HepG2 (cell line): ENCODE results near the gene PXK. TPM values are rescaled to one million over a fixed set of nuclear protein-coding genes. Genes with fewer than 3 reads are reported as not detected.

Experiments
- ATAC-seq: fragments of 200-7000 bp; cut with Tn5 transposase; 3 replicates; pipeline ENCODE4 v1.9.1; 2020; ENCODE audit warnings: mild to moderate bottlenecking, moderate library complexity
- BruUV-seq: library from RNA; stranded (reverse); fragments of 400-500 nt; replicated peaks from 2 replicates; lab custom pipeline; 2021; lab: Mats Ljungman, UMichigan
- CTCF ChIA-PET: fragments of 300-600 bp; formaldehyde crosslinking; extraction: SDS; loops from one replicate; lab custom pipeline; 2021; ENCODE audit warnings: low total read pairs, inconsistent platforms, low intra/inter-chr PET ratio; lab: Yijun Ruan, JAX
- POLR2A ChIA-PET: fragments of 350-600 bp; sonication (Branson Sonifier 250); formaldehyde crosslinking; loops from one replicate; lab custom pipeline; 2020; ENCODE audit warnings: antibody characterized with exemption, inconsistent platforms; lab: Yijun Ruan, JAX
- DNase-seq: peaks from one replicate; pipeline ENCODE4 v3.0.0-alpha.2; 2015; ENCODE audit warnings: low spot score
- FAIRE-seq: peaks from 3 replicates; lab custom pipeline; 2011; peaks lifted over from hg19 to GRCh38; lab: Jason Lieb, UNC
- H2AFZ ChIP-seq: one replicate; pipeline ENCODE4 v1.6.1; 2011; ENCODE audit warnings: low read length, inconsistent platforms
- H3K27ac ChIP-seq: fragments of 300-600 bp; 3 replicates; pipeline ENCODE4 v1.8.0; 2011; ENCODE audit warnings: mixed run types, mild to moderate bottlenecking, mixed read lengths, low read length, inconsistent platforms; ENCODE audit not compliant: insufficient read depth; ENCODE audit errors: extremely low read length
- H3K27me3 ChIP-seq, 2 experiments: fragments of 200-600 bp in 1 of 2; 2 replicates in 1 of 2; 3 replicates in 1 of 2; pipeline versions ENCODE4 v1.6.0 to v1.8.0; 2011; ENCODE audit warnings: low read length in 2 of 2, mild to moderate bottlenecking in 2 of 2, moderate library complexity in 2 of 2, inconsistent platforms in 1 of 2; ENCODE audit not compliant: insufficient read depth in 2 of 2, control insufficient read depth in 1 of 2
- H3K36me3 ChIP-seq, 2 experiments: fragments of 200-600 bp in 1 of 2; replicated peaks in 1 of 2; 2 replicates in 1 of 2; 3 replicates in 1 of 2; pipeline versions ENCODE4 v1.5.1 to v1.8.0; 2011; ENCODE audit warnings: low read length in 2 of 2, inconsistent platforms in 1 of 2; ENCODE audit not compliant: insufficient read depth in 2 of 2, control insufficient read depth in 1 of 2
- H3K4me1 ChIP-seq: 2 replicates; pipeline ENCODE4 v1.5.1; 2012; ENCODE audit warnings: low read length, inconsistent platforms; ENCODE audit not compliant: insufficient read depth
- H3K4me2 ChIP-seq: 2 replicates; pipeline ENCODE4 v1.6.0; 2011; ENCODE audit warnings: low read depth, low read length, inconsistent platforms
- H3K4me3 ChIP-seq, 3 experiments: fragments of 200-600 bp in 1 of 3; sonication (generic), shearing (Covaris generic) in 1 of 3; replicated peaks in 1 of 3; 2 replicates each; pipeline ENCODE4 v1.5.1; 2011 to 2016; ENCODE audit warnings: low read length in 3 of 3, inconsistent platforms in 2 of 3, low read depth in 2 of 3, mild to moderate bottlenecking in 2 of 3, control low read depth in 1 of 3, mixed read lengths in 1 of 3; ENCODE audit not compliant: insufficient read depth in 1 of 3
- H3K79me2 ChIP-seq: one replicate; pipeline ENCODE4 v1.6.1; 2011; ENCODE audit warnings: low read length, inconsistent platforms; ENCODE audit not compliant: insufficient read depth
- H3K9ac ChIP-seq: 2 replicates; pipeline ENCODE4 v1.6.0; 2011; ENCODE audit warnings: mild to moderate bottlenecking, low read depth, low read length, inconsistent platforms; ENCODE audit not compliant: insufficient read depth
- H3K9me3 ChIP-seq: 2 replicates; pipeline ENCODE4 v1.5.1; 2012; ENCODE audit warnings: mild to moderate bottlenecking, low read length
- H4K20me1 ChIP-seq: 2 replicates; pipeline ENCODE4 v1.6.0; 2011; ENCODE audit warnings: inconsistent platforms, mild to moderate bottlenecking, low read length, moderate library complexity; ENCODE audit not compliant: insufficient read depth
- FOXO1 ChIP-seq: sonication (generic); formaldehyde crosslinking; IDR thresholded peaks from 2 replicates; pipeline ENCODE4 v1.4.0; 2020; ENCODE audit warnings: missing genetic modification reagents
- FOXP4 ChIP-seq: sonication (generic); formaldehyde crosslinking; IDR thresholded peaks from 2 replicates; pipeline ENCODE4 v1.4.0; 2020; ENCODE audit warnings: missing genetic modification reagents
- RAD51 ChIP-seq: fragments of 450-650 bp; IDR thresholded peaks from 2 replicates; pipeline ENCODE4 v1.6.1; 2016; ENCODE audit warnings: borderline replicate concordance
- RARA ChIP-seq: IDR thresholded peaks from 2 replicates; pipeline ENCODE4 v1.6.1; 2016; ENCODE audit warnings: missing genetic modification reagents, missing compliant biosample characterization
- SOX5 ChIP-seq: IDR thresholded peaks from 2 replicates; pipeline ENCODE4 v1.6.1; 2016; ENCODE audit warnings: borderline replicate concordance
- TOE1 ChIP-seq: sonication (generic); formaldehyde crosslinking; IDR thresholded peaks from 2 replicates; pipeline ENCODE4 v1.4.0; 2020; ENCODE audit warnings: mild to moderate bottlenecking, missing genetic modification reagents
- ZNF687 ChIP-seq: sonication (generic); formaldehyde crosslinking; IDR thresholded peaks from 2 replicates; pipeline ENCODE4 v1.5.1; 2020; ENCODE audit warnings: mild to moderate bottlenecking, missing genetic modification reagents, moderate library complexity
- ZNF777 ChIP-seq: sonication (generic); formaldehyde crosslinking; IDR thresholded peaks from 2 replicates; pipeline ENCODE4 v1.4.0; 2020; ENCODE audit warnings: missing genetic modification reagents
- ZSCAN12 ChIP-seq: sonication (generic); formaldehyde crosslinking; IDR thresholded peaks from 2 replicates; pipeline ENCODE4 v1.9.0; 2021; ENCODE audit warnings: mild to moderate bottlenecking, missing genetic modification reagents
- WGBS: methylation state at CpG from one replicate; pipeline ENCODE4 v1.1.6; 2017; ENCODE audit warnings: low lambda C conversion rate; 5-methylcytosine and 5-hydroxymethylcytosine counted together
- in situ Hi-C: cut with HindIII; loops from 2 replicates; pipeline ENCODE4 v1.10.0; 2017; ENCODE audit warnings: low pct_unique_long_range_greater_than_20kb; ENCODE audit not compliant: extremely low pct_ligation_motif_present
- intact Hi-C: fragments of 100-400 bp; cut with micrococcal nuclease; formaldehyde crosslinking; loops from one replicate; pipeline ENCODE4 v1.10.0; 2022; ENCODE audit not compliant: unreplicated experiment
- polyA plus RNA-seq, 8 experiments: library from polyadenylated mRNA; depleted of rRNA in 3 of 8; stranded (reverse) in 7 of 8; unstranded in 1 of 8; fragments of >200 nt; fragmentation: Illumina TruSeq in 4 of 8; extraction: Trizol in 4 of 8; gene quantifications; 2 replicates each; pipeline versions ENCODE4 v1.2.1 to v1.2.3, GENCODE V29; 2011 to 2016; ENCODE audit warnings: low read depth in 4 of 8, missing spikeins in 1 of 8, mixed read lengths in 1 of 8; ENCODE audit not compliant: insufficient read depth in 1 of 8
- total RNA-seq, 5 experiments: library from RNA; depleted of rRNA; stranded (reverse); fragments of >200 nt; fragmentation: Illumina TruSeq; extraction: Trizol; gene quantifications; 2 replicates each; pipeline ENCODE4 v1.2.3, GENCODE V29; 2016; ENCODE audit warnings: low read depth in 1 of 5
- TF ChIP-seq, protein P1 (sequence below): IDR thresholded peaks from 2 replicates; pipeline ENCODE4 v1.4.0; 2020; ENCODE audit warnings: mild to moderate bottlenecking, missing genetic modification reagents

The PXK gene
- total and polyA plus RNA-seq, 2 of the 13 experiments (the other 11 are each of a cell fraction or from before 2014, with no cell fraction given) = 6.4 to 18.6 TPM

- no peaks in the 10 kb centered on the region for H3K36me3 ChIP-seq
- H3K9me3 ChIP-seq = no peaks in the 10 kb centered on the region
- ChIA-PET CTCF (interaction anchor here (1.1 kb wide), 1 partner anchor 81 kb away, joined by 3 read pairs; no protein-coding TSS in a partner anchor), POLR2A (interaction anchor here (1.0 to 2.1 kb wide), 3 partner anchors 9 to 27 kb away, joined by 4 to 15 read pairs (median 10); partner anchors contain the start of genes HTD2 and RPP14)
- BruUV-seq = no TSS peak
- intact Hi-C loops = loop anchor here (10.0 kb wide), 1 partner anchor 201 kb away; the partner anchor contains the start of gene ACOX2
- peaks cover 9% of the 10 kb centered on the region for H3K79me2 ChIP-seq
- H3K27me3 ChIP-seq = no peaks in the 10 kb centered on the region; a peak in 1 of 5 replicates
- H3K4me2 ChIP-seq = peak overlapping the region; percentile 76
- H3K27ac ChIP-seq = peak overlapping the region; percentile 49
- peak overlapping the region; percentile 82 to 96 (median 91) for H3K4me3 ChIP-seq
- DNase-seq (peak; percentile 70), FAIRE-seq (peak; percentile 26), ATAC-seq (peak; percentile 33; the same call in 2 of the 3 replicates)
- H3K9ac ChIP-seq = peak overlapping the region; percentile 75; the same call in 1 of the 2 replicates
- 12% methylated on average over 4 of the region's 4 CpGs for WGBS
- in situ Hi-C loops = no loop called here
- no peaks in the 10 kb centered on the region for H4K20me1 ChIP-seq
- H2AFZ ChIP-seq = no peak overlapping the region
- peaks cover 40% of the 10 kb centered on the region for H3K4me1 ChIP-seq
- TF ChIP-seq ZSCAN12 (no peak), RAD51 (no peak), ZNF777 (CRISPR knock-in tag) (no peak), ZNF687 (no peak), RARA (CRISPR knock-in tag) (peak; percentile 53; the same call in 1 of the 2 replicates), FOXP4 (CRISPR knock-in tag) (peak; percentile 32; the same call in 1 of the 2 replicates), FOXO1 (CRISPR knock-in tag) (0 out of 2 replicates have a peak, but pooled peaks have one; percentile 17), SOX5 (CRISPR knock-in tag) (peak; percentile 67; the same call in 1 of the 2 replicates), TOE1 (CRISPR knock-in tag) (no peak)
- TF ChIP-seq, protein P1, sequence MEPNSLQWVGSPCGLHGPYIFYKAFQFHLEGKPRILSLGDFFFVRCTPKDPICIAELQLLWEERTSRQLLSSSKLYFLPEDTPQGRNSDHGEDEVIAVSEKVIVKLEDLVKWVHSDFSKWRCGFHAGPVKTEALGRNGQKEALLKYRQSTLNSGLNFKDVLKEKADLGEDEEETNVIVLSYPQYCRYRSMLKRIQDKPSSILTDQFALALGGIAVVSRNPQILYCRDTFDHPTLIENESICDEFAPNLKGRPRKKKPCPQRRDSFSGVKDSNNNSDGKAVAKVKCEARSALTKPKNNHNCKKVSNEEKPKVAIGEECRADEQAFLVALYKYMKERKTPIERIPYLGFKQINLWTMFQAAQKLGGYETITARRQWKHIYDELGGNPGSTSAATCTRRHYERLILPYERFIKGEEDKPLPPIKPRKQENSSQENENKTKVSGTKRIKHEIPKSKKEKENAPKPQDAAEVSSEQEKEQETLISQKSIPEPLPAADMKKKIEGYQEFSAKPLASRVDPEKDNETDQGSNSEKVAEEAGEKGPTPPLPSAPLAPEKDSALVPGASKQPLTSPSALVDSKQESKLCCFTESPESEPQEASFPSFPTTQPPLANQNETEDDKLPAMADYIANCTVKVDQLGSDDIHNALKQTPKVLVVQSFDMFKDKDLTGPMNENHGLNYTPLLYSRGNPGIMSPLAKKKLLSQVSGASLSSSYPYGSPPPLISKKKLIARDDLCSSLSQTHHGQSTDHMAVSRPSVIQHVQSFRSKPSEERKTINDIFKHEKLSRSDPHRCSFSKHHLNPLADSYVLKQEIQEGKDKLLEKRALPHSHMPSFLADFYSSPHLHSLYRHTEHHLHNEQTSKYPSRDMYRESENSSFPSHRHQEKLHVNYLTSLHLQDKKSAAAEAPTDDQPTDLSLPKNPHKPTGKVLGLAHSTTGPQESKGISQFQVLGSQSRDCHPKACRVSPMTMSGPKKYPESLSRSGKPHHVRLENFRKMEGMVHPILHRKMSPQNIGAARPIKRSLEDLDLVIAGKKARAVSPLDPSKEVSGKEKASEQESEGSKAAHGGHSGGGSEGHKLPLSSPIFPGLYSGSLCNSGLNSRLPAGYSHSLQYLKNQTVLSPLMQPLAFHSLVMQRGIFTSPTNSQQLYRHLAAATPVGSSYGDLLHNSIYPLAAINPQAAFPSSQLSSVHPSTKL (CRISPR knock-in tag) = peak; percentile 44
Observed at GRCh38 chr3:58334013-58334321, 1.3 kb downstream of the PXK start.
